HG03045 (cell line): Measurements from ENCODE around the gene ZC3H13.
"Not testable (repeated sequence)": the region's sequence is repeated elsewhere in the genome, so short reads cannot be mapped to it uniquely, and the experiment has no call there.

Source experiments
- ATAC-seq: cut with Tn5 transposase; IDR thresholded peaks from one replicate; pipeline ENCODE4 v1.9.1; 2021; ENCODE audit warnings: mild to moderate bottlenecking, moderate library complexity; ENCODE audit not compliant: unreplicated experiment

Gene ZC3H13

DNA sequence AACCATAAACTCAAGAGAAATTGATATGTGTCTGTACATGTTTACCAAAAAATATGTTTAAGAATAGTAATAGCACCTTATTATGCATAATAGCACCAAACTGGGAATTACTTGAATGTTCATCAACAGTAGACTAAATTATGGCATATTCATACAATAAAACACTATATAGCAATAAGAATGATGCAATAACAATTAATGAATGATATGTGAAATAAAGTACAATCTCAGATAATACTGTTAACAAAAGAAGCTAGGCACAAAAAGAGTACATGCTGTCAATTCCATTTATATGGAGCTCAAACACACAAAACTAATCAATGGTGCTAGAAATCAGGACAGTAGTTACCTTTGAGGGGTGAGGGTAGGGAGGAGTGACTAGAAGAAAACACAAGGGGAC, 36.3 kb downstream of the ZC3H13 start:
- no peak for ATAC-seq

DNA sequence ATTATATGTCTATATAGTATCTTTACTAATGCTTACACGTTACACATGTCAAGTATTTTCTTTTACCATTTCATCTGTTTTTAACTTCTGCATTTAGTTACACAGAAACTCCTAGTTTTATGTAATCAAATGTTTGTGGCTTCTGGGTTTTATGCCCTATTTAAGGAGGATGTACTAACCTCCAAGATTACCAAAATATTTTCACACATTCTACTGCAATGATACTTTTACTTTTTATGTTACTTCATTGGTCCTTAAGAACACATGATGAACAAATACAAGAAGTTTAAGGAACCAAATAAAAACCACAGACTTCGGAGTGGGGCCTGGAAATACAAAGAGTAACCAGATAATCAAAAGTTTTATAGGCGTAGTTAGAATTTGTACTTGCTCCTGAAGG, 37.2 kb downstream of the ZC3H13 start:
- no peak for ATAC-seq

- ATAC-seq = no peak
Observed at GRCh38 chr13:46012404-46012803, 40.1 kb downstream of the ZC3H13 start.

- ATAC-seq = no peak
Observed at GRCh38 chr13:46010148-46010547, 42.4 kb downstream of the ZC3H13 start.

GRCh38 chr13:46008631-46009030, 43.9 kb downstream of the ZC3H13 start:
- no peak for ATAC-seq

DNA sequence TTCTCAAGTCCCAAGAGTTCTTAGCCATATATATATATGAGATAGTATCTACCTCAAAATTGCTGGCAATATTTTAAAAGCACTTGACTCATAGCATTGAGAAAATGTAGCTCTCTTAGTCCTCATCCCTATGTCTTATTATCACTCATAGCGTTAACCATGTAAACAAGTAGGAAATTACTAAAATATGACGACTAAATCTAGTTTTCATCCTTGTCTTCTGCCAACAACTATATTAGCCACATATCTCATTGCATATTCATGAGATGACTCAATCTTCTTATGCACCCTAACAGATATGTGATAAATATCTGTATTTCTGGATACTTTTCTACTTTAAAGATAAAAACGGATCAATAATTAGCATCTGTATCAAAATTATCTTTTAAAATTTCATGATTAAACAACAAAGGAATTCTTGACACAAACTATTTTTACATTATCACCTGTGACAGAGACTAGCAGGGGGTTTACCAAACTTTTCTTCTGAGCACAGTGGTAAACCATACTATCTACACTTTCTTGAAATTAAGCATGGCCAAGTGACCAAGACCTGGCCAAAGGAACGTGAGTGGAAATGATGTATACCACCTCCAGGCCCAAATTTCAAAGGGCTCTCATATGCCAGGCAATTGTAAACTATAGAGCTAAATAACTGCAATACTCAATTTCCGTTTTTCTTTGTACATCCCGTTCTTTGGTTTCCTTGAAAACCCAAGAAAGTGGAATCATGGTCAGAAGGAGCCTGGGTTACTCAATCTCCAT, 45.7 kb downstream of the ZC3H13 start:
- ATAC-seq = no peak

DNA sequence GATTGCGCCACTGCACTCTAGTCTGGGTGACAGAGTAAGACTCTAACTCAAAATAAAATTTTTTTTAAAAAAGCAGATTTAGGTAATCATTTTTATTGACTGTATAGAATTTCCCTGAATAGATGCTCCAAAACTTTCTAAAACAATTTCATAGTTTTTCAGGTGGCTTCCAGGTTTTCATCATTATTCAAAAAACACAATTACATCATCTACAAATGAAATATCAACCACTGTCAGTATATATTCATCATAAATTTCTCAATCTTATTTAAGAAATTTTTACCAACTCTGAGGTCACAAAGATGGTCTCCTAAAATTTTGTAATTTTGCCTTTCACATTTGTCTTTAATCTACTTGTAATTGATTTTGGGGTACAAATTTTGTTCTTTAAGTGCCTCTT, 48.1 kb downstream of the ZC3H13 start:
- no peak for ATAC-seq

GRCh38 chr13:45996631-45997030, 55.9 kb downstream of the ZC3H13 start:
- no peak for ATAC-seq

DNA sequence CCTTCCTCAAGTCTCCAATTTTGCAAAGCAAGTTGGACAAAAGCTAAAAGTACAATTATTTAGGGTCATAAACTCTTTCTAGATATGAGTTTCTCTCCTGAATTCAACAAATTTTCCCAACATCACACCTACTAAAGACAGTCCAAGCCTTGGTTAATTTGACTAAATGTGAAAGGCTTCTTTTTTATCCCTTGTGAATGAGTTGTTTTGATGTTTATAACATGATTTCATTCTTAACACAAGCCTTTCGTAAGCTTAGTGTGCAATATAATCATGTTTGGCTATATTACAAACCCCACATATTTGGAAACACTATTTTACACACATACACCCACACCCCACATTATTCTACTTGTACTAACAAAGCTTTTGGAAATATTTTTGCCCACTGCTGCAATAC, 57.3 kb downstream of the ZC3H13 start:
- ATAC-seq = no peak

DNA sequence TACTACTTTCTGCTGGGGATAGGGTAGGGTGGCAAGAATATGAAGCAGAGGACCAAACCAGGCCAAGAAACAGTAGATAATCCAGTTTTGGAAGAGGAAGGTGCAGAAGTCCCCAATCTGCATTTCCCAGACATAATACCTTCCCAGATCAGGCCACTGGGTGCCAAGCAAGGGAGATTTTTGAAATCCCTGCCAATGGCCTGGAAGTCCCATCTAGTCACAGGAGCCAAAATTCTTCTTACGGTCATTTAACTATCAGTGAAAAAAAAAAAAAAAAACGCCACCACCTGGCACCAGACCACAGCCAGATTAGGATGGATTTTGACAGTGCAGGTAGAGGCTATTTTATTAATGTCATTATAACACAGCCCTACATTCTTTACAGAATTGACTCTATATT, 57.8 kb downstream of the ZC3H13 start:
- no peak for ATAC-seq

- no peak for ATAC-seq
Observed at GRCh38 chr13:45989607-45990006, 62.9 kb downstream of the ZC3H13 start.

DNA sequence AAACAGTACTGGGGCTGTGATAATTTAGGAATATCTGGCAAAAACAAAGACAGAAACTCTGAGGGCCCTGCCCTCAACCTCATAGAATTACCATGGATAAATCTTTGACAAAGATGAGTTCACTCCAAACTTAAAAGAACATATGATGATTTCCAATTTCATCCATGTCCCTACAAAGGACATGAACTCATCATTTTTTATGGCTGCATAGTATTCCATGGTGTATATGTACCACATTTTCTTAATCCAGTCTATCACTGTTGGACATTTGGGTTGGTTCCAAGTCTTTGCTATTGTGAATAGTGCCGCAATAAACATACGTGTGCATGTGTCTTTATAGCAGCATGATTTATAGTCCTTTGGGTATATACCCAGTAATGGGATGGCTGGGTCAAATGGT, 71.4 kb downstream of the ZC3H13 start:
- not testable (repeated sequence) for ATAC-seq

DNA sequence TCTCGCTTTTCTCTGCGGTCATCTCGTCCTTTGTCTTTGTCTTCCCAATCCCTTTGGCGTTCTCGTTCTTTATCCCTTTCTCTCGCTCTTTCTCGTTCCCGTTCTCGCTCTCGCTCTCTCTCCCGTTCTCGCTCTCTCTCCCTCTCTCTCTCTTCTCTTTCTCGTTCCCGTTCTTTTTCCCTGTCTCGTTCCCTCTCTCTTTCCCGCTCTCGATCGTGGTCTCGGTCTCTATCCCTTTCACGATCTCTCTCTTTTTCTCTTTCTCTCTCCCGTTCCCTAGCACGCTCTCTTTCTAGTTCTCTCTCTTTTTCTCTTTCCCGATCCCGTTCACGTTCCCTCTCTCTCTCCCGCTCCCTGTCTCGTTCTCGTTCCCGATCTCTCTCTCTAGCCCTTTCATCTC, 77.2 kb downstream of the ZC3H13 start:
- no peak for ATAC-seq

DNA sequence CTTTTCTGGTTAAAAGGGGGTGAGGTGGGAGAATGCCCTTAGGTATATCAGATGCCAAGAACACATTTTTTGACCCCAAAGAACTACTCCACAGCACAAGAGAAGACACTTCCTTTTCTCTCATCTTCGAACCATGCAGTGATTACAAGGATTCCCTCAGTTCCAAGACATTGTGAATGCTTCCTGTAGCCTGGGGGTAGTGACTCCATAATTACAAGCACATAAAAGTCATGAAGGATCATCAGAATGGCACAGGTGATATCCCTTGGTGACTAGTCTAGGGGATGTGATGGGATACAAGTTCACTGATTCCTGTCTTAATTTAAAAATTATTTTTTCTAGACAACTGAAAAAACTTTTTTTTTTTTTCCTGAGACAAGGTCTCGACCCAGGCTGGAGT, 78.0 kb downstream of the ZC3H13 start:
- ATAC-seq = no peak

GRCh38 chr13:45967589-45967988, 85.0 kb downstream of the ZC3H13 start:
- no peak for ATAC-seq

GRCh38 chr13:45966715-45967114, 85.8 kb downstream of the ZC3H13 start:
- ATAC-seq = no peak

GRCh38 chr13:45961468-45961867, 91.1 kb downstream of the ZC3H13 start:
- no peak for ATAC-seq

DNA sequence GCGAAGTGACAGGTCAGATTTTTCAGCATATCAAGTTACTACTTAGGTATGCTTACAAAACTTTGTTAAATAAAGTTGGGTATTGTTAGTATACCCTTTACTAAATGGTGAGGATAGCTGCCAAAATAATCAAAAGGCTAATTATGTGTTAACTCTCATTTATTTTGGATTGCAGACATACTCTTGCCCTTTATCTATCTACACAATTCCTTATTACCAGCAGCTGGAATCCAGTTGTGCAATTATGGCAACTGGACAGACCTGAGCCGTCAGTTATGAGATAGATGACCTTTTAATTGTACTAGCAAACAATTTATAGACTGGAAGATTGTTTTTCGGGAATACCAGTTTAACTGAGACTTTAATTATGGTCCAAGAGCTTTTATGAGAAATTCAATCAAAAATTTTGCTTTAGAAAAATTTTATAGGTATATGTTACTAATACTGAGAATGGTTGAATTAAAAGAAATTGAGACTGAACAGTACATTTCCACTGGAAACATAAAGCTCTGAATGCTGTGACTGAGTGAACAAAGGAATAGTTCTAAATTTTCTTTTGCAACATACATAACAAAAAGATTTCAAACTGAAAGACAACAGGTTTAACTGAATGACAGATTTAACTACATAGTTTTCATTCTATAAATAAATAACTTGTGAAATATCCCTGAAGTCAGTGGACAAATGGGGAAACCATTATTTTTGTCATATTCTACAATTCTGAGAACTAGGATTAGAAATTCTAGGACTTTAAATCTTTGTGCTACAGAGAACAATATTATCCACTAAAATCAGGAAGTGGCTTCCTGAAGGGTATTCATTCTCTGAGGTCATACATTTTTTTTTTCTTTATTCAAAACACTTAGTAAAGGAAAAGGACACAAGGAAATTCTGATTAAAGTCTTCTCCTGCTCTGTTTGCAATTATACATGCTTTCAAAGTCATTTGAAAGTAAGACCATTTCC, 97.4 kb downstream of the ZC3H13 start:
- no peak for ATAC-seq

DNA sequence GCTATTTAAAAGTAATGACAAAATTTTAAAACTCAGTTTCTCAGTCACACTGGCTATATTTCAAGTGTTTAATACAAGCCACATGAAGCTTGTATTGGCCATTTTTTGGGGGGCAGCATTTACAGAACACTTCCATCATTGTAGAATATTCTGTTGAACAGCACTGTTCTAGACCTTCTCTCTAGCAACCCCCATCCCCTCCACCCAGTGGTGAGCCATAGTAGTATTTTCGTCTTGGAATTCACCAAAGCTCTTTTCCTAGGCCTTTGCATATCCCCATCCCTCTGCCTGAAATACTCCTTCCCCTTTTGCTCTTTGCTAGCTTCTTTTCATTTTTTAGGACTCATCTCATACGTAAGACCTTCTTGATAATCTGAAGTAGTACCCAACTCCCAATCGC, 99.5 kb downstream of the ZC3H13 start:
- ATAC-seq = no peak

- ATAC-seq = no peak
Observed at GRCh38 chr13:45951724-45952123, 100.8 kb downstream of the ZC3H13 start.

DNA sequence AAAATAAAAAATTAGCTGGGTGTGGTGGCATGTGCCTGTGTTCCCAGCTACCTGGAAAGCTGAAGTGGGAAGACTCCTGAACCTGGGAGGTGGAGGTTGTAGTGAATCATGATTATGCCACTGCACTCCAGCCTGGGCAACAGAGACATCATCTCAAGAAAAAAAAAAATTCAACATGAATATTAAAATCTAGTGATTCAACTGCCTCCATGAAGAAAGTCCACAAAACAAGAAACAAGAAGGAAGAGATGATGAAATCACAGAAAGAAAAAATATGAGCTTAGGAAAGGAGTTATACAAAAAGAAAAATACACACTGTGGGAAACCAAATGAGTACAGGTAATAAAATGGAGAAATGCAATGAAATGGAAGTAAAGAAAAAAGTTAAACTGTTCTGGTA, 101.4 kb downstream of the ZC3H13 start:
- no peak for ATAC-seq

GRCh38 chr13:45950386-45951000, 102.1 kb downstream of the ZC3H13 start:
- ATAC-seq = no peak
